ENCODE data around the gene GPBP1L1.
"Not testable (repeated sequence)": the region's sequence is repeated elsewhere in the genome, so short reads cannot be mapped to it uniquely, and the experiment has no call there.

GPBP1L1 gene

GRCh38 chr1:45682942-45683341 is 3.4 kb downstream of the GPBP1L1 start:
- no peak for DNase-seq (ENCODE audit: low spot score)

- no peak for DNase-seq (ENCODE audit: low spot score)
These were observed 7.2 kb downstream of the GPBP1L1 start for GRCh38 chr1:45679123-45679522.

DNA sequence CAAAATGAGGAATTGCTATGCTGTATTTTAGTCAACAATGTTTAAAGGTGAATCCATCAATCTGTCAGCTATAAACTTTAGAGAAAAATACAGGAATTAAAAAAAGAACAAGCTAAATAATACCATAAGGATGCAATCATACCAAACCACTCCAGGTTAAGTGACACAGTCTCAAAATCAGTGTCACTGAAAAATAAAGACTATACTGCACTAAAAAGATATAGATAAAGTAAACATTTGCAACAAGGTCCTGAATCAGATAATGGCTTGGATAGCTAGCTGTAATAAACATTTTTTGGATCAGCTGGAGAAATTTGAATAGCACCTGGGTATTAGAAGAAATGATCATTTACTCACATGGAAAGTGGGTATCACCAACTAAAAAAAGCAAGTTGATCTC is 7.8 kb downstream of the GPBP1L1 start:
- DNase-seq (ENCODE audit: low spot score) = no peak

DNA sequence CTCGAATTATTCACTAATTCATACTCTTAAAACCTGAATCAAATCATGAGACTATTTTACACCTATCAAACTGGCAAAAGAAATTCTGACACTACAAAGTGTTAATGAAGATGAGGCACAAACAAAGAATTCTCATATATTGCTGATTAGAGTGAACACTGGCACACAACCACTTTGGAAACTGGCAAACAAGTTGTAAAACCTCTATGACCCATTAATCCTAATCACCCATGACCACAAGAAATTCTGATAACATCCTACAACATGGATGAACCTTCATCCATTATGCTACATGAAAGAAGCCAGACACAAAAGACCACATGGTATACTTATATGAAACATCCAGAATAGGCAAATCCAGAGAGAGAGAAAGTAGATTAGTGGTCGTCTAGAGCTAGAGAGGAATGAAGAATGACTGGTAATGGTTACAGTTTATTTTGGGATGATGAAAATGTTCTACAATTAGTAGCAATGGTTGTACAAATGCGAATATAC is 8.5 kb downstream of the GPBP1L1 start:
- DNase-seq (ENCODE audit: low spot score) = no peak

DNA sequence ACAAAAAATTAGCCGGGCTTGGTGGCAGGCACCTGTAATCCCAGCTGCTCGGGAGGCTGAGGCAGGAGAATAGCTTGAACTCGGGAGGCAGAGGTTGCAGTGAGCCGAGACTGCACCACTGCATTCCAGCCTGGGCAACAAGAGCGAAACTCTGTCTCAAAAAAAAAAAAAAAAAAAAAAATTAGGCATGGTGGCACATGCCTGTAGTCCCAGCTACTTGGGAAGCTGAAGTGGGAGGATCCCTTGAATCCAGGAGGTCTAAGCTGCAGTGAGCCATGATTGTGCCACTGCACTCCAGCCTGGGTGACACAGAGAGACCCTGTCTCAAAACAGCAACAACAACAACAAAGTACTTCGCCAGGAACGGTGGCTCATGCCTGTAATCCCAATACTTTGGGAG is 9.8 kb downstream of the GPBP1L1 start:
- DNase-seq (ENCODE audit: low spot score) = not testable (repeated sequence)

- DNase-seq (ENCODE audit: low spot score) = no peak
These were observed 11.9 kb downstream of the GPBP1L1 start for GRCh38 chr1:45674478-45674877.

GRCh38 chr1:45673956-45674355 is 12.4 kb downstream of the GPBP1L1 start:
- no peak for DNase-seq (ENCODE audit: low spot score)

DNA sequence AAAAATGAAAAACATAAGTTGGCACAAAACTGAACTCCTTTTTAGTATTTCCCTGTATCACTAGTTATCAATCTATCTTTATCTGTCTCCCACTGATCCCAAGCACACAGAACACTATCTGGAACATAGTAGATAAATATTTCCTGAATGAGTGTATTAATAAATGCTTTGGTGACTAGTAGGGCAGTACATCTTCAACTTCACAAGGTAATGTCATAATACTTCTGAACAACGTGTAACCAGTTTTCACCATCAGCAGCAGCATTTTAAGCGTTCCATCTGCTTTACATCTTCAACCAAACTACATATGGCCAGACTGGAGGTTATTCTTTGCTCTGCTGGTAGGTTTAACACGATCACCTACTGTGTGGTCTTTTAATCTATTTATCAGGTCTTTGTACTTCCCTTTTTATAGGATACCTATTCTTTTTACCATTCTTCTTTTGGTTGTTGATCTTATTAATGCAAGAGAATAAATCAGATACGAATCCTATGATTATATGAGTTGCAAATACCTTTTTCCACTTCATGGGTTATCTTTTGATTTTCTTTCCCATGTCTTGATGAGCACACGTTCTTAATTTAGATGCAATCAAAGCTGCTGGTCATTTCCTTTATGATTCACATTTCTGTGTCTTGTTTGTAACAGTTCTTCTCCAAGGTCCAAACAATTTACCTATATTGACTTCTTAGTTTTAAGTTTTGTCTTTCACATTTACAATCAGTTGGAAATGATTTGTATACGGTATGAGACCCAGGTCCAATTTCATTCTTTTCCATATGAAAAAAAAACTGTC is 16.3 kb downstream of the GPBP1L1 start:
- no peak for DNase-seq (ENCODE audit: low spot score)

GRCh38 chr1:45669379-45669778 is 17.0 kb downstream of the GPBP1L1 start:
- DNase-seq (ENCODE audit: low spot score) = no peak

GRCh38 chr1:45668526-45668925 is 17.8 kb downstream of the GPBP1L1 start:
- no peak for DNase-seq (ENCODE audit: low spot score)

GRCh38 chr1:45667321-45668111 is 18.8 kb downstream of the GPBP1L1 start:
- DNase-seq (ENCODE audit: low spot score) = no peak

GRCh38 chr1:45666836-45667235 is 19.5 kb downstream of the GPBP1L1 start:
- no peak for DNase-seq (ENCODE audit: low spot score)

DNA sequence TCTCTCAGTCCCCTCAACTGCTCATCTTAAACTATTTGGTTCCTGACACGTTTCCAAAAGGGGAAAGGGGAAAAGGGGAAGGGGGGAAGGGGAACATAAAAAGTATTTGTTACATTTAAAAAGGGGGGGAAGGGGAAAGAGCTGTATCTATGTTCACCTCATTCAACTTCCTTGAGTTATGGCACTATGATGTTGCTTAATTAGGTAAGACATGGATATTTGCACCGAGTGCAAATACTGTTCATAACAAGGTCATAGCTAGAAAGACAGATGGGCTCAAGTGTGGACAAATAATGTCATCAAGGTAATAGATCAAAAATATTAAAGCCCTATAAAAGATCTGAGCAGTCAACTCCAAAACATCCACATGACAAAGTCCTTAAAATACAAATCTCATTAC is 26.0 kb downstream of the GPBP1L1 start:
- no peak for DNase-seq (ENCODE audit: low spot score)

GRCh38 chr1:45659222-45659621 is 27.1 kb downstream of the GPBP1L1 start:
- no peak for DNase-seq (ENCODE audit: low spot score)

- DNase-seq (ENCODE audit: low spot score) = no peak
These were observed 28.2 kb downstream of the GPBP1L1 start for GRCh38 chr1:45658171-45658570.

DNA sequence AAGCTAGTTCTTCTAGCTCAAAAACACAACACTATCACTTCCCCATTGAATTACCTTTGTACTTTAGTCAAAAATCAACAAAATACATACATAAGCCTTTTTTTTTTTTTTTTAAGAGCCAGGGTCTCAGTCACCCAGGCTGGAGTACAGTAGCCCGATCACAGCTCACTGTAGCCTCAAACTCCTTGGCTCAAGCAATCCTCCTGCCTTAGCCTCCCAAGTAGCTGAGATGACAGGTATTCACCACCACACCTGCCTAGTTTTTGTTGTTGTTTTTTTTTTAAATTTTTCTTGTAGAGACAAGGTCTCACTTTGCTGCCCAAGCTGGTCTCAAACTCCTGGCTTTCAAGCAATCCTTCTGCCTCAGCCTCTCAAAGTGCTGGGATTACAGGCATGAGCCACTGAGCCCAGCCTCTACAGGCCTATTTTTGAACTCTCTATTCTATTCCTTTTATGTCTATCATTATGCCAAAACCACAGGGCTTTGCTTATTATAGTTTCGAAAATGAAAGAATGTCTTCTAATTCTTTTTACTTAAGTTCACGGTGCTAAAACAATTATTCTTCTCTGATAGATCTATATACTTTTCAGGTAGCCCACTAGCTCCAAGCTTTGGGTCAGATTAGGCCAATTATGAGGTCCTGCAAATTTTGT is 29.6 kb downstream of the GPBP1L1 start:
- DNase-seq (ENCODE audit: low spot score) = no peak

GRCh38 chr1:45654540-45655280 is 31.6 kb downstream of the GPBP1L1 start:
- no peak for DNase-seq (ENCODE audit: low spot score)

GRCh38 chr1:45647248-45648021 is 38.9 kb downstream of the GPBP1L1 start:
- DNase-seq (ENCODE audit: low spot score) = no peak

DNA sequence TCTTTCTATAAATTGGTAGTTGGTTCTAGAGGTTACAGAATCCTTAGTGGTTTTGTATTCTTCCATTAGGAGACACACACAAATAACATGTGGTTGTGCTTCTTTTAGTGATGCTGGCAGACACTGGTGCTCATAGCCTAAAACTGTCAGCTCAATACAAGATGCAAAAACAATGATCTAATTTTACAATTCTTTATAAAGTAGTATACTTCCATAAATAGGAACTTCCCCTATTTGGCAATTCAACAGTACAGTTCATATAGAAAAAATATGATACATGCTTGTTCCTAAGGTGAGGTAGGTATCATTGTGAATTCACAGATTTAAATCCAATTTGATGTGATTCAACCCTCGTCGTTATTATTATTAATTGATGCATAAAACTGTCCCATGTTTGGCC is 41.7 kb downstream of the GPBP1L1 start:
- no peak for DNase-seq (ENCODE audit: low spot score)

DNA sequence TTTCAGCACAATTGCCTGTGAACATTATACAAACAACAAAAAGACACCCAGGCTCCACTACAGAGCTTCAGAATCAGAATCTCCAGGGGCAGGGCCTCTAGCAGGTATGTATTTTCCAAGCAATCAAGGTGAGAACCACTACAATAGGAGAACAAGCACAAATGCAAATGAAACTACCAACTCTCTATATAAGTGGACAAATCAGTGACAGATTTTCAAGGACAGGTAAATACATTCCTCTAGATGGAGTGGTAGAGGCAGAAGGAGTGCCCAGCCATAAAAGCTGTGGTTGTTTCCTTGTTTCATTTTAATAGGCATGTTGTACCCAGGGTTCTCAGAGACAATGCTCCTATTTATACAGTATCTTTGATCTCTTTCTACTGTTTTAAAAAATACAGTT is 42.4 kb downstream of the GPBP1L1 start:
- DNase-seq (ENCODE audit: low spot score) = no peak

DNA sequence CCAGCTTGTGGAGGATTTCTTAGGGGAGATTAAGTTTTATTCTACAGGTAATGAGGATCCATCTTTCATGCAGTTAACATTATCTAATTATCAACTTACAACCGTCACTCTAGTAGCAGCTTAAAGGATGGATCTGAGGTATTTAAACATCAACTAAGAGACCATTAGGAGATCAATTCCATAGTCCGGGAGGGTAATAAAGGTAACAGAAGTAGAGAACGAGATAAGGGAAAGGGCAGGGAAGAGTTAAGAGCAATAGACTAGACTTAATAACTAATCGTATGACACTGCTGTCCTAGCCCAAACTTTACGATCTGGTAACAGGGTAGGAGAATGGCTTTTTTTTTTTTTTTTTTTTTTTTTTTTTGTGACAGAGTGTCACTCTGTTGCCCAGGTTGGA is 43.0 kb downstream of the GPBP1L1 start:
- no peak for DNase-seq (ENCODE audit: low spot score)

Data from D341Med (cell line).